SU-DHL-6 (cell line): ENCODE measurements around the gene SATL1.
"Not testable (repeated sequence)": the region's sequence is repeated elsewhere in the genome, so short reads cannot be mapped to it uniquely, and the experiment has no call there.

Experiments used
- H2AFZ ChIP-seq: fragments of 200-600 bp; sonication (generic); 2 replicates; pipeline ENCODE4 v1.6.1; 2014; ENCODE audit warnings: low read depth, mild to moderate bottlenecking, moderate library complexity, mixed read lengths, antibody characterized with exemption, low read length; ENCODE audit not compliant: severe bottlenecking
- H3F3A ChIP-seq: fragments of 200-600 bp; shearing (Covaris generic); 2 replicates; pipeline ENCODE4 v1.6.0; 2016; ENCODE audit warnings: antibody characterized with exemption, mild to moderate bottlenecking; ENCODE audit not compliant: insufficient read depth
- H3K27ac ChIP-seq: fragments of 200-600 bp; sonication (generic); 2 replicates; pipeline ENCODE4 v1.5.1; 2016; ENCODE audit warnings: low read depth, mild to moderate bottlenecking, low read length, moderate library complexity, mixed read lengths
- H3K27me3 ChIP-seq: fragments of 200-600 bp; sonication (generic), shearing (Covaris generic); 2 replicates; pipeline ENCODE4 v1.6.0; 2014; ENCODE audit warnings: mild to moderate bottlenecking, low read length
- H3K36me3 ChIP-seq: fragments of 200-600 bp; sonication (generic); 2 replicates; pipeline ENCODE4 v1.6.1; 2014; ENCODE audit warnings: mild to moderate bottlenecking, low read length, mixed read lengths
- H3K4me2 ChIP-seq: fragments of 300-600, 200-600 bp; shearing (Covaris generic), sonication (generic); 2 replicates; pipeline ENCODE4 v1.6.0; 2014; ENCODE audit warnings: low read length, low read depth, mild to moderate bottlenecking; ENCODE audit not compliant: poor library complexity, severe bottlenecking
- H3K4me3 ChIP-seq: fragments of 200-600 bp; sonication (generic); 2 replicates; pipeline ENCODE4 v1.5.1; 2014; ENCODE audit warnings: antibody characterized with exemption, low read length, mild to moderate bottlenecking, mixed read lengths; ENCODE audit not compliant: insufficient read depth, poor library complexity, severe bottlenecking
- H3K79me2 ChIP-seq: fragments of 200-600 bp; sonication (generic); 2 replicates; pipeline ENCODE4 v1.6.1; 2014; ENCODE audit warnings: mild to moderate bottlenecking, low read length, moderate library complexity; ENCODE audit not compliant: insufficient read depth
- H3K9ac ChIP-seq: fragments of 200-600 bp; sonication (generic); 2 replicates; pipeline ENCODE4 v1.7.0; 2014; ENCODE audit warnings: mild to moderate bottlenecking, low read length
- H3K9me2 ChIP-seq: fragments of 200-600 bp; sonication (generic); replicated peaks from 2 replicates; pipeline ENCODE4 v1.6.1; 2014; ENCODE audit warnings: low read length; ENCODE audit not compliant: insufficient read depth
- H3K9me3 ChIP-seq: fragments of 200-600 bp; sonication (generic); 2 replicates; pipeline ENCODE4 v1.6.1; 2014; ENCODE audit warnings: low read length, mixed read lengths; ENCODE audit not compliant: insufficient read depth
- H4K20me1 ChIP-seq: fragments of 200-600 bp; sonication (generic); 2 replicates; pipeline ENCODE4 v1.6.1; 2014; ENCODE audit warnings: low read depth, mild to moderate bottlenecking, antibody characterized with exemption, low read length, moderate library complexity, mixed read lengths
- EZH2phosphoT487 ChIP-seq: fragments of 200-600 bp; sonication (generic), shearing (Covaris generic); conservative IDR thresholded peaks from 2 replicates; pipeline ENCODE4 v1.6.1; 2018; ENCODE audit warnings: mild to moderate bottlenecking, antibody characterized with exemption, low read length, moderate library complexity, mixed read lengths
- TF ChIP-seq, protein P1 (sequence below): fragments of 200-600 bp; sonication (generic); IDR thresholded peaks from one replicate; pipeline ENCODE4 v1.5.1; 2017; ENCODE audit warnings: antibody characterized with exemption, mild to moderate bottlenecking, low read length, moderate library complexity; ENCODE audit not compliant: insufficient read depth, poor library complexity, severe bottlenecking

Gene SATL1

DNA sequence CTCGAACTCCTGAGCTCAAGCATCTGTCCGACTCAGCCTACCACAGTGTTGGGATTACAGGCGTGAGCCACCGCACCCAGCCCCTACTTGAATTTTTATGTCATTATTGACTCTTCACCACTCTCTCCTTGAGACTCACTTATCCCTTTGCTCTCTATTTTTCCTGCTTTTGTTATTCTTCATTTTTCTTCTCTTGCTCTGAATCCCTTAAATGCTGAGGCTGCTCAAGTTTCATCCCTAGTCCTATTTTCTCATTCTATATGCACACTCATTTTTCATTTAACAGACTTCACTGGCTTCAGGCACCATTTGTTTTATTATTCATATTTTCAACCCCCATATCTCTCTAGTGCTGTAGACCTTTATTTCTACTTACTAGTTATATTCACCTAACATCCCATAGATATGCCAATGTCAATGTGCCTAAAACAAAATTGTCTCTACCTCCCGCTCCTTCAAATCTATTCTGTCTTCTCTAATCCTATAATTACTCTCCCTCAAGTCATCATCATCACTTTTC is 154.2 kb downstream of the SATL1 start:
- Histone ChIP-seq H3K9ac (no peak overlapping the region), H3K4me2 (no peak overlapping the region), H3F3A (no peaks in the 10 kb centered on the region), H3K27ac (no peak overlapping the region), H3K27me3 (no peaks in the 10 kb centered on the region), H3K36me3 (no peaks in the 10 kb centered on the region), H3K9me3 (no peaks in the 10 kb centered on the region), H3K79me2 (no peaks in the 10 kb centered on the region), H4K20me1 (no peaks in the 10 kb centered on the region), H2AFZ (no peak overlapping the region), H3K4me3 (no peak overlapping the region), H3K9me2 (no peaks in the 10 kb centered on the region)
- no peak for TF ChIP-seq EZH2phosphoT487
- TF ChIP-seq, protein P1, sequence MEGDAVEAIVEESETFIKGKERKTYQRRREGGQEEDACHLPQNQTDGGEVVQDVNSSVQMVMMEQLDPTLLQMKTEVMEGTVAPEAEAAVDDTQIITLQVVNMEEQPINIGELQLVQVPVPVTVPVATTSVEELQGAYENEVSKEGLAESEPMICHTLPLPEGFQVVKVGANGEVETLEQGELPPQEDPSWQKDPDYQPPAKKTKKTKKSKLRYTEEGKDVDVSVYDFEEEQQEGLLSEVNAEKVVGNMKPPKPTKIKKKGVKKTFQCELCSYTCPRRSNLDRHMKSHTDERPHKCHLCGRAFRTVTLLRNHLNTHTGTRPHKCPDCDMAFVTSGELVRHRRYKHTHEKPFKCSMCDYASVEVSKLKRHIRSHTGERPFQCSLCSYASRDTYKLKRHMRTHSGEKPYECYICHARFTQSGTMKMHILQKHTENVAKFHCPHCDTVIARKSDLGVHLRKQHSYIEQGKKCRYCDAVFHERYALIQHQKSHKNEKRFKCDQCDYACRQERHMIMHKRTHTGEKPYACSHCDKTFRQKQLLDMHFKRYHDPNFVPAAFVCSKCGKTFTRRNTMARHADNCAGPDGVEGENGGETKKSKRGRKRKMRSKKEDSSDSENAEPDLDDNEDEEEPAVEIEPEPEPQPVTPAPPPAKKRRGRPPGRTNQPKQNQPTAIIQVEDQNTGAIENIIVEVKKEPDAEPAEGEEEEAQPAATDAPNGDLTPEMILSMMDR: no peak

DNA sequence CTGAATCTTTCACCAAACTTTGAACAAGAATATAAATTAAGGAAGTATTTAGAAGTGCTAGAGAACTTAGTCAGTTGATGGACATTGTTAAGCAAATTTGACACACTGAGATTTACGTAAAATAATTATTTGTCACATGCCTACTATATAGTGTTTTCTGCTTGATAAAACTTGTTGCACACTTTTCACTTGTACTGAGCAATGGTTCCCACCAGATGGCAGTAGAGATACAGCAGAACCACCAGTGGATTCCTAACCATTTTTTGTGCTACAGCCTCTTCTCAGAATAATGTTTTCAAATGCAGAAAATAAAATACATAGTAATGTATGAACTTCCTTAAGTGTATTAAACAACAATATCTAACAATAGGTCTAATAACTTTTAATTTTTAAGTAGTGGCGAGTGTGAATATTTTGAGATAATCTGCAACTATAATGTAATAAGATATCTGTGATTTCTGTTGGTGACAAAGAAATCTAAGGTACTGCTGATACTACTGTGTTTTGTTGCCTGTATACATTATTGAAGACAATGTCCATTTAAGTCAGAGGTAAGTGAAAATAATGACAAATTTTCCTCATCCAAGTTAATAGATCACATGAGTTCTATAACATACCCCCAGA is 158.7 kb downstream of the SATL1 start:
- Histone ChIP-seq H3K4me3 (no peak overlapping the region), H3K4me2 (no peak overlapping the region), H3F3A (no peaks in the 10 kb centered on the region), H3K36me3 (no peaks in the 10 kb centered on the region), H3K9me3 (no peaks in the 10 kb centered on the region), H3K9ac (no peak overlapping the region), H3K9me2 (no peaks in the 10 kb centered on the region), H2AFZ (no peak overlapping the region), H3K27ac (no peak overlapping the region), H3K27me3 (no peaks in the 10 kb centered on the region), H3K79me2 (no peaks in the 10 kb centered on the region), H4K20me1 (no peaks in the 10 kb centered on the region)
- TF ChIP-seq EZH2phosphoT487: no peak
- TF ChIP-seq, protein P1: peak; percentile 45

DNA sequence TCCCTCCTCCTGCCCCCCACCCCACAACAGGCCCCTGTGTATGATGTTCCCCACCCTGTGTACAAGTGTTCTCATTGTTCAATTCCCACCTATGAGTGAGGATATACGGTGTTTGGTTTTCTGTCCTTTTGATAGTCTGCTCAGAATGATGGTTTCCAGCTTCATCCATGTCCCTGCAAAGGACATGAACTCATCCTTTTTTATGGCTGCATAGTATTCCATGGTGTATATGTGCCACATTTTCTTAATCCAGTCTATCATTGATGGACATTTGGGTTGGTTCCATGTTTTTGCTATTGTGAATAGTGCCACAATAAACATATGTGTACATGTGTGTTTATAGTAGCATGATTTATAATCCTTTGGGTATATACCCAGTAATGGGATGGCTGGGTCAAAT is 166.3 kb downstream of the SATL1 start:
- not testable (repeated sequence) for H3K36me3 ChIP-seq, H3K27me3 ChIP-seq

DNA sequence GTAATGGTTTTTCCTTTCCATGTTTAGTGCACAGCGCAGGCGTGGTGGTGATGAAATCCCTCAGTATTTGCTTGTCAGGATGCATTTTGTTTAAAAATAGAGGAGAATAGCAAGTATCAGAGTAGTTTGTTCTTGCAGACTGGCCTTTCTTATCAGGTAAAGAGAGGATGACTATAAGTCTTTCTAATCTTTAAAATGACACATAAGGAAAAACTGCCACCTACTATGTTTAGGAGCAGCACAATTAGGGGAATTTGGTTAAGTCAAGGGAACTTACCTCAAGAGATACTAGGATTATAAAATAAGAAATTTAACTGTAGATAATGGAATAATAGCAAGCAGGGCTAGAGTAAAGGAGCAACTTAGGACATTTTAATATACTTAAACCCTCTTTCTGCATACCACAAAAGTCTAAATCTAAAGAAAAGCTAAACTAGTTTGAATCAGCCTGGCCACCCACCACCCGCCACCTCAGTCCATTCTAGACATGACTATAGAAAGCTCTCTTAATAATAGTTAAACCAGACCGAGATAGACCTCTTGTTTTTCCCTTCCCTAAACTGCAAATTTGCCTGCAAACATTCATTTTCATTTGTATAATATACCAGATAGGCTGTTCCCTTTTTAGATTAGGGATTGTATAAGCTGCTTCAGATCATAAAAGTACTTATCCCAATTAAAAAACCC is 177.9 kb downstream of the SATL1 start:
- no peaks in the 10 kb centered on the region for H3K9me2 ChIP-seq
- H3K9ac ChIP-seq: no peak overlapping the region
- no peaks in the 10 kb centered on the region for H3K79me2 ChIP-seq
- no peak overlapping the region for H3K4me3 ChIP-seq
- H3K27ac ChIP-seq: no peak overlapping the region
- H3K9me3 ChIP-seq: no peaks in the 10 kb centered on the region
- no peak overlapping the region for H2AFZ ChIP-seq
- no peaks in the 10 kb centered on the region for H3K27me3 ChIP-seq
- no peaks in the 10 kb centered on the region for H3F3A ChIP-seq
- H4K20me1 ChIP-seq: no peaks in the 10 kb centered on the region
- H3K36me3 ChIP-seq: no peaks in the 10 kb centered on the region
- H3K4me2 ChIP-seq: no peak overlapping the region
- TF ChIP-seq, protein P1: no peak
- no peak for TF ChIP-seq EZH2phosphoT487

More for the DNA sequence above, 166.3 kb downstream of the SATL1 start:
- not testable (repeated sequence) for H3F3A ChIP-seq, H3K9me2 ChIP-seq, H4K20me1 ChIP-seq, H3K9ac ChIP-seq, H3K79me2 ChIP-seq, H2AFZ ChIP-seq, H3K4me2 ChIP-seq, H3K4me3 ChIP-seq, H3K27ac ChIP-seq, H3K9me3 ChIP-seq
